Suprapubic skin (tissue), 3 donors: ENCODE data around the gene CD248.

Source experiments
- CTCF ChIP-seq, 2 donors: fragments of 200-600 bp in 1 of 2; fragments of 450-650 bp in 1 of 2; sonication (generic) in 1 of 2; IDR thresholded peaks; one replicate each; pipeline ENCODE4 v1.5.1; 2016 to 2019; ENCODE audit warnings: antibody characterized with exemption in 2 of 2, mild to moderate bottlenecking in 1 of 2, moderate library complexity in 1 of 2
- EP300 ChIP-seq: sonication (generic); formaldehyde crosslinking; IDR thresholded peaks from one replicate; pipeline ENCODE4 v1.6.1; 2017; ENCODE audit warnings: antibody characterized with exemption

- no peak for TF ChIP-seq CTCF (IDR thresholded peaks at IDR 0.05)
- TF ChIP-seq EP300 = no peak
Measured at GRCh38 chr11:66266378-66267038, 50.3 kb downstream of the CD248 start.
